IPS-NIHi7 (cell line): ENCODE measurements around the gene HLA-DMA.
"Not testable (repeated sequence)": the region's sequence is repeated elsewhere in the genome, so short reads cannot be mapped to it uniquely, and the experiment has no call there.

Experiments used
- DNase-seq: peaks from one replicate; pipeline ENCODE4 v3.0.0; 2012; ENCODE audit warnings: mixed read lengths; ENCODE audit errors: extremely low spot score

The HLA-DMA gene

GRCh38 chr6:32954986-32955802, 2.3 kb upstream of the HLA-DMA start:
- DNase-seq, result peak; percentile 66

- no peak for DNase-seq
These were observed 1.4 kb upstream of the HLA-DMA start for GRCh38 chr6:32954267-32954666.

- DNase-seq, result no peak
These were observed 878 bp upstream of the HLA-DMA start for GRCh38 chr6:32953775-32954174.

- no peak for DNase-seq
These were observed 2.4 kb downstream of the HLA-DMA start for GRCh38 chr6:32950449-32950848.

- no peak for DNase-seq
These were observed 2.9 kb downstream of the HLA-DMA start for GRCh38 chr6:32950010-32950409.

GRCh38 chr6:32949113-32949512, 3.8 kb downstream of the HLA-DMA start:
- no peak for DNase-seq

GRCh38 chr6:32947552-32948465, 5.1 kb downstream of the HLA-DMA start:
- peak; percentile 72 for DNase-seq

- DNase-seq, result no peak
These were observed 6.0 kb downstream of the HLA-DMA start for GRCh38 chr6:32946893-32947292.

GRCh38 chr6:32945953-32946352, 6.9 kb downstream of the HLA-DMA start:
- no peak for DNase-seq

GRCh38 chr6:32945108-32945760, 7.7 kb downstream of the HLA-DMA start:
- DNase-seq, result no peak

GRCh38 chr6:32943864-32944649, 8.8 kb downstream of the HLA-DMA start:
- no peak for DNase-seq

GRCh38 chr6:32942555-32943123, 10.3 kb downstream of the HLA-DMA start:
- DNase-seq, result not testable (repeated sequence)

GRCh38 chr6:32941214-32941768, 11.6 kb downstream of the HLA-DMA start:
- no peak for DNase-seq

- peak; percentile 82 for DNase-seq
These were observed 12.2 kb downstream of the HLA-DMA start, which contains the start of gene HLA-DMB for GRCh38 chr6:32940656-32941213. Gene HLA-DMB (minus strand): TSS chr6:32941028. CDS start chr6:32940807, 221 bp downstream.

GRCh38 chr6:32938494-32938893, 14.4 kb downstream of the HLA-DMA start:
- DNase-seq, result no peak

GRCh38 chr6:32937230-32937633, 15.7 kb downstream of the HLA-DMA start:
- DNase-seq, result no peak

- no peak for DNase-seq
These were observed 16.4 kb downstream of the HLA-DMA start for GRCh38 chr6:32936239-32937152.

GRCh38 chr6:32935551-32936238, 17.2 kb downstream of the HLA-DMA start:
- DNase-seq, result no peak
